Hypothalamus (tissue), 51 donors: Measurements from ENCODE around the gene ZEB2.

Experiments used
- DNase-seq, 51 donors: peaks; one replicate each; lab custom pipeline; 2025; lab: John Stamatoyannopoulos, UW

ZEB2 gene

DNA sequence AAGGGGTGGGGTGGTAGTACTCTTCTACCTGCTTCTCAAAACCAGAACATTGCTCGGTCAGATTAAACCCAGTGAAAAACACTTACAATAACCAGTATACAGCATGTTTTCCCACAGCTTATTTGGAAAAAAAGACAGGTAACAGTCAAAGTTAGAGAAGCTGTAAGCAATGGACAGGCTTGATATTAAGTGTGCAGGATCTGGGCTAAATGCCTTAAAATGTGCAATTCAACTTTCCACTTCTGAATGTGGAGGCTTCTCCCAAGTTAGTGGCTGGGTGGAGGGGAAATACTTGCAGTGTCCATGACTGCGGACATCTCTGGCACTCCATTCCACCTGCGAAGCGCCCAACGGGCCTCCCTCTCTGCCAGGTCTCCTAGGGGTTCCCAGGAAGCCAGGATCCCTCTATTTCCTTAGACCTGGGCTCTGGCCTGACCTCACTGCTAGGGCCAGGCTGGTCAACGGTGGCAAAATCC is 5.3 kb downstream of the ZEB2 start:
- peak in 4 of 51 donors; percentile 22 to 45 (median 28) for DNase-seq

DNA sequence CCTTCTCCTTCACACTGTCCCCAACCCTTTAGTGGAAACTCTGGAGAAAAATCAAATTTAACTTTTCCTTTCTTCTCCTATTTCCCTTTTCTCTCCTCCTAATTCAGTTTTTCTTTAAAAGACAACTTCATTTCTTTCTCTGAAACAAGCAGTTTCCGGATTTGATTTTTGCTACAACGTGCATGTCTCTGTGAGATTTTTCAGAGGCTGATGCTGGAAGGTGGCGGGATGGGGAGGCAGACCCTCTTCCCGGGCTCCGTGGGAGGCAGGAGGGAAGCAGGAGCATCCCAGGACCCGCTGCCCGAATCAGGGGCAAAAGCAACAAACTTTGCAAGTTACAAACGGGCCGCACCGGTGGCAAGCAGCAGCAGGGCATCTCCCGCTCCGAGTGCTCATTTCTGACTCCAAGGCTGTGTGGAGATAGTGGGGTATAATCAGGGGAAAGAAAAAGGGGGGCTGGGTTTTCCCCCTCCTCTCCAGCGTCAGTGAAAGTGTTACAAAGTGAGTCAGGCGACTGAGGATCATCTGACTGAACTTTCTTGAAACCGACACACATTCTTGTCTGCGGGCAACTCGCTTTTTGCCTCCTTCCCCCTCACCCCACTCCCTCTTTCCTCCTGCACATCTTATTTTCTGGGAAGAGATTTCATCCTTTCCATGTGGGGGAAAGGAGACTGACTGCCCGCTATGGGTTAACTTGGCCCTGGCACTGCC is 6.4 kb downstream of the ZEB2 start:
- peak in 30 of 51 donors; percentile 15 to 65 (median 41) for DNase-seq

DNA sequence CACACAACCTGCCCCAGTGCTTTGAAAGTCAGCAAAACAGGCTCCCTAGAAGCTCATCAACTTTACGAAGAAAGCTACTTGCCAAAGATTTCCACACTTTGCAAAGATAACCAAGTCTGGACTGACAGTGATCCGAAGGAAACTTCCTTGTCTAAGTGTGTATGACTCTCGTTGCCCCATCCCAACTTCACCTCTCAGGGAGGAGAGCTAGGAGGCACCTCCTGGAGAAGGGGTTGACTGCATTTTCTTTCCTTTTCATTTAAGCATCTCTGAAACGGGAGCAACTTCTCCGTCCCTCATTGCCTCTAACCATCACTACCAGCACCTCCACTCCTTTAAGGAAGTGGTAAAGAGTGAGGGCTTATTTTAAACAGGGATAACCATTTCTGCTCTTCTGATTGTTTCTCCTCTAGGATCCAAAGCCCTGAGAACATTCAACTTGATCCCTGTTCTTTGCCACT is 7.0 kb downstream of the ZEB2 start:
- DNase-seq = peak in 2 of 51 donors; percentile 33 to 61

DNA sequence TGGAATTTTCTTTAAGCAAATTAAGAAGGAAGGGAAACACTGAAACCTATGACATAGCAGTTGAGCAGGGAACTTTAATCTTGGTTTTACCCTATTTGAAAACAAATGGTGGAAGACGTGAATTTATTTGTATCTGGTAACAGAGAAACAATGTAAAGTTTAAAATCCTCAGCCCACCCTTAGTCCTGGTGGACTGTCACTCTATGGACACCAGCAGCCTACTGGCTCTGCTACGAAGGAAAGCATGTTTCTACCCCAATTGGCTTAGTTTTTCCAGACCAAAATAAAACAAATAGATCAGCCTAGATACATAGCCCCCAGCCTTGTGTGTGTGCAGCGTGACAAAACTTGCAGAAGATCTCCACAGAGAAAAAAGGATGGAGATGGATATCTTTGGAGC is 7.4 kb downstream of the ZEB2 start:
- DNase-seq = no peak

DNA sequence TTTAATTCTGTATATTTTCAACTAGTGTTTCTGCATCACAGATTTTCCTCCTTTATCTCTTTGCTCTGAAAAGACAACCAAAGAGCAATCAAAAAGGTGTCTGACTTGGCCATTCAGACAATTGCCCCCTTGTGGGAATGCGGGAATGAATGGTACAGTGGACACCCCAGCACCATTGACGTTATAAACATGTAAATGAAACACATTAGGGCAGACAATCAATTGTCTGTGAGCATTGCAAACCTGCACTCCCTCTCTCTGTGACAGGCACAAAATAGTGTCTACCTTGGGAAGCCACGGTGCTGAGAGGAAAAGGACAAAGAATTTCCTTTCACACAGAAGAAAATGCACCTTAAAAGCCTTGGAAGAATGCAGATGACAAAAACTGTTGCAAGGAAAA is 8.0 kb downstream of the ZEB2 start:
- DNase-seq = peak in 21 of 51 donors; percentile 17 to 77 (median 58)

DNA sequence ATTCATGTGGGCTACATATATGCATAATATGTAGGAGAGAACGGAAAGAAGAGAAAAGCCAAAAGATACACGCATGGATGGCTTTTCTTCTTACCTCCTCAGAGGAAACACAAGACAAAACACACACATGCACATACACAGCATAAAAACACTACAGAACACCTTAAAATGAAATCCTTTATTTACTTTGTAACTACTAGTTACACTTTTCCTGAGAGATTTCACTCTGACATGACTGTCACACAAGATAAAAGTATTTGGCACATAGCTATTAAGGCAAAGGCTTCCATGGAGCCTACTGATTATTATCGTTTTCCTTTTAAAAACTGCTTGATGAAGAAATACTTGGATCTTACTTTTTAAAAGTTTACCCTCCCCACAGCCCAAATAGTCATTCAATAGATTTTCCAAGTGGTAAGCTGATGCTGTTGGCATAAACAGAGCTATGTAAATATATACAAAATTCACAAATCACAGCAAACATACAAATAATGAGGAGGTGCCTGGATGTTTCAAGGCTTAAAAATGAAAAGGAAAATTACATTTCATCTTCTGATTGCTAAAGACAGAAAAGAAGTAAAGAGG is 8.6 kb downstream of the ZEB2 start:
- DNase-seq = no peak

DNA sequence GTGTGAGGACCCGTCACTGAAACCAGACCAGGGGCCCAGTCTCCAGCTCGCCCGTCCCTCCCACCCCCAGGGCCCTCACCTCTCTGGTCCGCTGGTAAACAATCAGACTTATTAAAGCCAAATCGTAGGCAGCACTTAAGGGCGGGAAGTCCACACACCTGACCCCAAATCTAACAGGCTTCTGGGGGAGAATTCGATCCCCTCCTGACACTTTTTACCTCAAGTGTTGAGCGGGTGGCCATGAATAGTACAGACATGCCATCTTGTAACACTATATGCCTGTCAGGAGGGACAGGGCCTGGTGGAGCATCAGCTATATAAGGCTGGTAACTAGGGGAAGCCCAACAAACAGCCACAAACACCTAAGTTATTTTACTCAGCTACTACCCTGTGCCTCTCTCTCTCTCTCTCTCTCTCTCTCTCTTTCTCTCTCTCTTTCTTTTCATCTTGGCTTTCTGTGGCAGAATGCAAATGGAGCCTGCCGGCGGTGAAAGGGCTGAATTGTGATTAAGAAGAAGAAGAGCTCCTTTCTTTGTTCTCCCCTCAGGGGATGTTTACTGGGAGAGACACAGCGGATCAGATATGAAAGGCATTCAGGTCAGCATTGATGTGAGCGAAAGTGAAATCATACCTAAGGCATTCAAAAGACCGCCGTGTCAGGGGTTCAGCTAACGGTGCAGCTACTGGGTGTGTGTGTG is 9.5 kb downstream of the ZEB2 start:
- DNase-seq = peak in 7 of 51 donors; percentile 25 to 69 (median 38)

DNA sequence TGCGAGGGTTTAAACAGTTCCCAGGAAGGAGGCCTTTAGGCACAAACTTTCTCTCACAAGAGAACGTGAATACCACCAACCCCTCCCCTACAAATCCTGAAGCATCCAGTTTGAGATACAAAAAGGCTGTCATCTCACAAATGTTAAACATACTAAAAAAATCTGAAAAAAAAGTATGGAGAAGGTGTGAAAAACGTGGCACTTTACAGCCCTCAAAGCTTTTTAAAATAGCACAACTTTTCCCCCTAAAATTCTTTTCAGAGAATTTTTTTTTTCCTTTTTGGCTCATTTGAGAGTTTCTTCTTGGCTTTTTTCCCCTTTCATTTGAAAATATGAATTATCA is 10.1 kb downstream of the ZEB2 start:
- DNase-seq = no peak

DNA sequence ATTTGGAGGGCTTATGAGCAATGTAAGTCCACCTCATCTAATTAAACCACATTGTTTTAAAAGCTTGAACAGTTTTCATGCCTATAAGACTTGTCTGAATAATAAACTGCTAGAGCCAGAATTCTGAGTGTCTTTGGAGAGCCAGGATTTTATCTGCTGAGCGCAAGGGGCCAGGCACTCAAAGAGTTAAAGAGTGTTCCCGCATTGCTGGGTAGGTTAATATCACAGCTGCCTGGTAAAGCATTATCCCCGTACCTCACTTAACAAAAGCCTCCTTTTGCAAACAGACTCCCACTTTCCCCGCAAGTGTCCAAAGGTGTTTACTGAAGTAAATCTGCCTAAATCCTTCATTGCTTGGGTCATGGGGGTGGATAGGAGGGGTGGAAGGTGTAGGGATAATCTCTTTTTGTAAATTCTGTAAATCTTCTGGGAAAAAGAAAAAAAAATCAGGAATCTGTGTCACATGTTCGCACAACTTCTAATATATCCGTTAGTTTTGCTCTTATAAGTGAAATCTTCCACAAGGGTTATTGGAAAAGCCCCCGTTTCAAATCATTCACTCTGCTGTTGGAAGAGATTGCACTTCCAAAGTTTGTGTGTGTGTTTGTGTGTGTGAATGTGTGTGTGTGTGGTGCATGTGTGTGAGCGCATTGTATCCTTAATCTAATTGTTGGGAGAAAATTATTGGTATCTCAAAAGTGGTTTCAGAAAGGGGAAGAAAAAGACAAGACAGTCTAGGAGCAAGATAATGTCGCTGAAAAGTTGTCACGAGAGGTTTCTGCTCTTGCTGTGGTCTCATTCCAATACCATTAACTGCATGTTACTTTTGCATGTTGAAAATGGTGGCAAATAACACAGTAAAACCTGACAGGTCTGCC is 10.7 kb downstream of the ZEB2 start:
- DNase-seq = no peak

DNA sequence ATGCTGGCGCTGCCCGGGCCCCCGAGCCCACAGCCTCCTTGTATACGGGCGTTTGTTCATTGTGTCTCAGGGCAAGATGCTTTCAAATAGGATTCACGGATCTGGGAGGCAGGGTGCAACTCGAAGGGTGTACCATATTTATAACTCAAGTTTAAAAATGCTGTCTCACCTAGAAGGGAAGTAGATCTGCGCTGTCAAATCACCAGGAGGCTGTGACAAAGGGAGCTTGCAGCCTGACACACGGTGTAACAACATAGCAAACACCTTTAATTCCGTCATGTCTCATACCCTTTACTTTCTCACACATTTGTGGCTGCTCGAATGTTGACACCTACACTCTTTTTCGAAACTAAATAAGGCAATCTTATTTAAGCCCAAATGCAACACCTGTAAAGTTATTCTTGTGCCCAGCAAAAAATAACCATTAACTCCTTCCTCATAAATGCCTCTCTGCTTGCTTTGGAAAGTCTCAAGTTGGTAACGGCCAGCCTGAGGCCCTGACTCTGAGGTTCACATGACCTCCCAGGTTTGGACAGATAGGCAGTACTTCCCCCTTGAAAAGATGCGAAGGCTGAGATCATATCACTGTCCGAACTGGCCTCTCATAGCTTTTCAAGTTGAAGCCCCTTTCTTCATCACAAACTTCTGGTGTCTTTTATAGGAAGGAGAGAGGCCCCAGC is 11.6 kb downstream of the ZEB2 start:
- peak in 33 of 51 donors; percentile 8 to 76 (median 49) for DNase-seq

DNA sequence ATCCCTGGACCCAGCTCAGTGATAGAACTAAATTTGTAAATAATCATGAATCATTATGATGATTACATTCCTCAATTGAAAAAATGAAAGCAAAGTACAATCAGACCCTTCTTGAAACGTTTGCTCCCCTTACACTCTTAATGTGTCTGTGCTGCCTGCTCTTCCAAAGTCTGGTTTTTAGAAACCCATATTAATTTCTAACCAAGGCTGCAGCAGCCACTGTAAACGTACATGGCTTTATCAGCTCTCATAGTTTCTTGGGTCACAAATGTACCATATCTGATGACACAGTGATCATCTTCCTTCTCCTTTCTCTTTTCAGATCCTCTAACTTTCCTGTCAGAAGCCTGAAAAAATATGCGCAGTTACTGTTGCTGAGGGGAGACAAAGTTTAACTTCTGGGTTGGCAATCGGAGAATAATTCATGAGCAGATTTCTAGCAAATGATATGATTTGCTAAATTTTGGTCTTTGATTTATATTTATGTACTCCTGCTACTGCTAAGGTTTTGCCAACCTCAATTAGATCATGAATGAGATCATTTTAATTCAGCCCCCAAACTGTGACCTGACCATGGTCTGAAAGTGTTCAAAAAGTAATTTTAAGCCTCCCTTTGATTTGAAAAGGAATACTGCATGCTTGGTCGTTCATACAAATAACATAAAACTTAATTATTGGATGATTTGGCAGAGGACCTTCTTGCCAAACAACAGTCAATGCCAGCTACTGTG is 12.3 kb downstream of the ZEB2 start:
- peak in 1 of 51 donors; percentile 88 for DNase-seq

DNA sequence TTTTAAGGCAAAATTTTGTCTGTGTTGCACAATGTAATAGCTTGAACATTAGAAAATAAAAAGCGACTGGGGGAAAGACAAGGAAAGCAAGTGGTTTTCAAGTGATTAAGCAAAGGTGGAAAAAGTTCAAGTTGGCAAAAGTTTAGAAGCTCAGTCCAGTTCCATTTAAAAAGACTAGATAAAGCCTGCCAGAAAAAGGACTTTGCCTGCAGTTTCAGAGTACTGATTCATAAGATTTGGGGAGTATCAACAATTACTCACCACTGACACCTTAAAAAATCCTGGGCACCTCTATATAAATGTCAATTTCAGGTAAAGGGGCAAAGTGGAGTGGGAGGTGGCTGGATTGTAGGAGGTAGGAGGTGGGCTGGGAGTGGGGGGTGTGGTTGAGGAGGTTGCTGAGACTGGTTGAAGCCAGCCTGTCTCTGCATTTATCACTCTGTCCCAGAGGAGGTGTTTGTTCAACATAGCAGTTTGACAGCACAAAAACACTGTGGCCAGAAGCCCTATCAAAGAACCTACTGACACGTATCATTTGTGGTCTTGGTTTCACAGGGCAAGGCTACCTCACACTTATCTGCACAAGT is 14.6 kb downstream of the ZEB2 start:
- DNase-seq = no peak

DNA sequence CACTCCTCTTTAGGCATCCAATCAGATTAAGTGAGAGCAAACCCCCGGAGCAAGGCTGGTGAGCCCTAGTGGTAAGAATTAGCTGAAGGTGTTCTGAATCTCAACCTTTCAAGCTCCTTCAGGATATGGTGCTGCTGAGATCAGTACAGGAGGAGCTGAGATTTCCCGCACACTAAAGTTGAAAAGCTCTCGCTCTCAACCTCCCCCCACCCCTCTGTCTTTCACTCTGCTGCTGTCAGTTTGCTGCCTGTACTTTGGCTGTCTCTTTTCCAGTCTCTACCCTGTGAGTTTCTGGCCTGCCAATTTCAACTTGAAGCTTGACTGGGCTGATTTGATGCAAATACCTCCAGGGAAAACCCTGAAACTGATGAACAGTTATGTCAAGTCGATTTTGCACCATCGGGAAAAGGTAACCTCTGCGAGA is 15.7 kb downstream of the ZEB2 start:
- DNase-seq = no peak

DNA sequence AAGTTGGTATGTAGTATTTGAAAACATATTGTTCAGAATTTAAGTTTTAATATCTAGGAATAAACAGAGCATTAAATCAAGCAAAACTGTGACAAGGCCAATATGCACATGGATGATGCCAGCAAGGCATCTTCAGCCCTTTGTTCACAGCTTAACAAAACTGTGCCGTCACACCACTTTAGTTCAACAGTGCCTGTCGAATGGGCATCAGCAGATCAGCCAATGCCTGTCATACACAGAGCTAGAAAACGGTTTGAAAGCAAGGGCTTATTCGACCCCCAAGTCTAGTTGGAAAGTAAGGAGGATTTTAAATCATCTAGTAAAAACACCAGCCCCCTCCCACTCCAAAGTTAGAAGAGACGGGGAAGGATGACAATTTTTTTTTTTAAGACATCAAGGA is 16.7 kb downstream of the ZEB2 start:
- DNase-seq = peak in 6 of 51 donors; percentile 31 to 48 (median 44)

DNA sequence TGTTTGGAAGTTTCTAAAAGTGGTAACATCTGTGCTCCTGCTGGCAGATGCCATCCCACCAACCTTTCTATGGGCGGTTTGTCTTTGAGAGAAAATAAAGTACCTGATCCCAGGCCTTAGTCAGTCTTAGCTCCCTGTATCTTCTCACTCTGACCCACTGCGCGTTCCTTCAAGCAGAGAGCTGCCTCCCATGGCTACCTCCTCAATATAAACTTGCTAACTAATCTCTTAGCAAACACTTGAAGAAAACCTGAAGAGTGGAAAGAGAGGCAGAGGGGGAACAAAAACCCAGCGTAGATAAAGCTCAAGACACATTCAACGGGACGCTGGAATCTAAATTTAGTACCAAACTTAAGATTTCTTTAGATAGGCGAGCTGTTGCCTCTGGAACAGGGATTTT is 17.6 kb downstream of the ZEB2 start:
- no peak for DNase-seq

DNA sequence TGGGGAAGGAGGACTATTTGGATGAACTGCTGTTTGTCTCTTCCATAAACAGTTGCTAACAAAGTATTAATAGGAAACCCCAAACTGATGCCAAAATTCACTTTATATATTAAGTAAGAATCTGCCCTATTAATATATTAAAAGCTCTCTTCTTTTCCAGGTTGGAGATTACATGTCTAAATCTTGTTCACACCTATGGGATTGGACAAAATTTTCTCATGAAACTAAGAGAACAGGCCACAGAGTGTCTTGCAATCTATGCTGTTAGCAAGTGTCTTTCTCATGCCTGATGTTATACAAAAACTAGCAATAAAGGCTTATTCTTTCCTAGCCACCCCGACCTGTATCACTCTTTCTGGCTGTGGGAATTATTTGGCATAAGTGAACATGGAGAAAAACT is 18.3 kb downstream of the ZEB2 start:
- no peak for DNase-seq

DNA sequence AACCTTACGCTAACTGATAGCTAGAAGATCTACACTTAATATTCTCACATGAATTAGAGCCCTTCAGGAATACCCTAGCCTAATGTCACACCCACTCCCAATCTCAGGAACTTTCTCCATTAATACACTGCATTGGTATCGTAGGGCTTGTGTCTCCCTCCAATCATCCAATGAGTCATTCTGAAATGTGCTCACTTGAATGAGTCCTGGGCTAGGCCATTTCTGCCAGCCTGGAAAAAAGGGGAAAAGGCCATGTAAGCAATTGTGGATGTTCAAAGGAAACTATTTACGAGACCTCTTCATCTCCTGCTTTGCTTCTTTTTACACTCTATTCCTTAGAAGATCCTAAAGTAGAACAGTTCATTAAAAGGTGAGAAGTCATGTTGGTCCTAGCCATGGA is 18.8 kb downstream of the ZEB2 start:
- no peak for DNase-seq

DNA sequence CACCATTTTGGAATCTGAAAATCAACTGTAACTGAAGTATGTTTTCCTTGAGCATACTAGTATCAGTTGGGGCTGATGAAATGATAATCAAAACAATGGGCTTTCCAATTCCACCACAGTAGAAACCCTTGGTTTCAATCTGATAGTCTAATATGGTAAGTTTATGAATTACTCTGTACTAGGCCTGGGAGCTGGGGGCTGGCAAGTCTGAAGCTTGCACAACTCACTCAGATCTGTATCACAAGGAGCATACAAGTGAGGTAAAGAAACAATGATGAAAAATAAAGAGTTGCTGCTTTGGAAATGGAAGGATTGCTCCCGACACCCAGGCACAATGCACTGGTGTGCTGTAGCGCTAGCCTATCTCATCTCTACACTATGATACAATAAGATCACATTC is 19.4 kb downstream of the ZEB2 start:
- no peak for DNase-seq

DNA sequence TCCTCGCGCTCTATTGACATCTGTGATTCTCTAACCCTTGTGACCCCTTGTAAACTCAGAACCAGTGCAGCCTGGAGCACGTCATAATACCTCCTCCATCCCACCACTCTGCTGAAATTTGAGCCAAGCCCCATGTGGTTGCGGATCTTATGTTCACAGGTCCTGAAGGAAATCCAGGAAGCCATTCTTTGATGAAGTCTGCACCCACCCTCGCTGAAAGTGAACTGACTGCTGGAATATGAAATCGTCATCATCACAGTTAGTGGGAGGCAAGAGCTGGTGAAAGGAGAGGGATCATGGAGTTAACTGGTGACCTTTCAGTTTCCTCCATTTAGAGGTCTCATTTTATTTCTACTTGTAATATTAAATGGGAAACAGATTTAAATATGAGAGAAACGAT is 21.6 kb downstream of the ZEB2 start:
- DNase-seq = no peak
